Hematopoietic multipotent progenitor cell treated with erythropoietin and hydrocortisone succinate and interleukin-3 and kit ligand, for 17 days (in vitro differentiated cells): Measurements from ENCODE around the gene IQSEC1.
"Not testable (repeated sequence)": the region's sequence is repeated elsewhere in the genome, so short reads cannot be mapped to it uniquely, and the experiment has no call there.

Experiments
- DNase-seq: peaks from one replicate; pipeline ENCODE4 v3.0.0-alpha.2; 2015; ENCODE audit warnings: low spot score

The IQSEC1 gene

GRCh38 chr3:12870942-12871341, 202.3 kb downstream of the IQSEC1 start:
- DNase-seq: no peak

GRCh38 chr3:12869035-12869621, 204.1 kb downstream of the IQSEC1 start:
- DNase-seq: peak; percentile 73

GRCh38 chr3:12868039-12869034, 204.9 kb downstream of the IQSEC1 start:
- DNase-seq: peak; percentile 85

GRCh38 chr3:12866836-12867235, 206.4 kb downstream of the IQSEC1 start:
- no peak for DNase-seq

GRCh38 chr3:12865271-12865670, 208.0 kb downstream of the IQSEC1 start:
- DNase-seq: no peak

- DNase-seq: no peak
Observed at GRCh38 chr3:12862387-12862786, 210.8 kb downstream of the IQSEC1 start.

- DNase-seq: no peak
Observed at GRCh38 chr3:12861611-12862010, 211.6 kb downstream of the IQSEC1 start.

GRCh38 chr3:12859840-12860239, 213.4 kb downstream of the IQSEC1 start:
- DNase-seq: no peak

GRCh38 chr3:12856626-12857025, 216.6 kb downstream of the IQSEC1 start:
- DNase-seq: no peak

- no peak for DNase-seq
Observed at GRCh38 chr3:12854565-12854964, 218.7 kb downstream of the IQSEC1 start.

- DNase-seq: not testable (repeated sequence)
Observed at GRCh38 chr3:12853847-12854246, 219.4 kb downstream of the IQSEC1 start.

- no peak for DNase-seq
Observed at GRCh38 chr3:12852201-12852600, 221.0 kb downstream of the IQSEC1 start.
